RWPE2 (cell line): Measurements from ENCODE around the gene MALL.

Experiments used
- ATAC-seq: fragments of 200-7000 bp; cut with Tn5 transposase; 3 replicates; pipeline ENCODE4 v1.9.1; 2021; ENCODE audit warnings: low read depth
- DNase-seq: peaks from one replicate; pipeline ENCODE4 v3.0.0-alpha.2; 2020; ENCODE audit warnings: low spot score
- H3K27ac ChIP-seq: fragments of 450-650 bp; 2 replicates; pipeline ENCODE4 v1.5.1; 2017; ENCODE audit warnings: mild to moderate bottlenecking; ENCODE audit not compliant: poor library complexity, severe bottlenecking
- H3K27me3 ChIP-seq: fragments of 250-450 bp; sonication (Bioruptor Pico); 2 replicates; pipeline ENCODE4 v1.5.1; 2021; ENCODE audit warnings: mild to moderate bottlenecking, moderate library complexity; ENCODE audit not compliant: insufficient read depth, poor library complexity, severe bottlenecking
- H3K36me3 ChIP-seq: fragments of 250-450 bp; sonication (Bioruptor Pico); 2 replicates; pipeline ENCODE4 v1.5.1; 2020; ENCODE audit warnings: low read depth, mild to moderate bottlenecking, moderate library complexity
- H3K4me1 ChIP-seq: fragments of 250-450 bp; sonication (Bioruptor Pico); 2 replicates; pipeline ENCODE4 v1.5.1; 2021; ENCODE audit warnings: mild to moderate bottlenecking, moderate library complexity; ENCODE audit not compliant: insufficient read depth, poor library complexity, severe bottlenecking
- H3K4me3 ChIP-seq: fragments of 250-450 bp; sonication (Bioruptor Pico); 2 replicates; pipeline ENCODE4 v1.5.1; 2021; ENCODE audit warnings: mild to moderate bottlenecking, moderate library complexity; ENCODE audit not compliant: severe bottlenecking
- H3K9me3 ChIP-seq: fragments of 250-450 bp; sonication (Bioruptor Pico); 2 replicates; pipeline ENCODE4 v1.5.1; 2021; ENCODE audit warnings: mild to moderate bottlenecking, moderate library complexity; ENCODE audit not compliant: severe bottlenecking
- TF ChIP-seq, protein P1 (sequence below): fragments of 450-650 bp; IDR thresholded peaks from one replicate; pipeline ENCODE4 v1.5.1; 2017; ENCODE audit warnings: mild to moderate bottlenecking, moderate library complexity; ENCODE audit not compliant: poor library complexity, severe bottlenecking

MALL gene

DNA sequence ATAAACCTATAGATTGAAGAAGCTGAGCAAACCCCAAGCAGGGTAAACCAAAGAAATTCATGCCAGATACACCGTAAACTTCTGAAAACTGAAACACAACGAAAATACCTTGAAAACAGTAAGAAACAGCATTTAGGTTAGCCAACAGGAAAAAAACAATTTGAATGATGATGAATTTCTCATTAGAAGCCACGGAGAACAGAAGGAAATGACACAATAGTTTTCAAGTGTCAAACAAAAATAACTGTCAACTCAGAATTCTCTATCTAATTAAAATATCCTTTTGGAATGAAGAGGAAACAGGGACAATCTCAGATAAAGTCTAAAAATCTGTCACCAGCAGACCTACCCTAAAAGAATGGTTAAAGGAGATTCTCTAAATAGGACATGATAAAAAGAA lies 37.3 kb upstream of the MALL start:
- no peak overlapping the region for H3K4me3 ChIP-seq
- H3K36me3 ChIP-seq, result no peaks in the 10 kb centered on the region
- no peaks in the 10 kb centered on the region for H3K27me3 ChIP-seq
- H3K27ac ChIP-seq, result no peak overlapping the region
- TF ChIP-seq, protein P1, sequence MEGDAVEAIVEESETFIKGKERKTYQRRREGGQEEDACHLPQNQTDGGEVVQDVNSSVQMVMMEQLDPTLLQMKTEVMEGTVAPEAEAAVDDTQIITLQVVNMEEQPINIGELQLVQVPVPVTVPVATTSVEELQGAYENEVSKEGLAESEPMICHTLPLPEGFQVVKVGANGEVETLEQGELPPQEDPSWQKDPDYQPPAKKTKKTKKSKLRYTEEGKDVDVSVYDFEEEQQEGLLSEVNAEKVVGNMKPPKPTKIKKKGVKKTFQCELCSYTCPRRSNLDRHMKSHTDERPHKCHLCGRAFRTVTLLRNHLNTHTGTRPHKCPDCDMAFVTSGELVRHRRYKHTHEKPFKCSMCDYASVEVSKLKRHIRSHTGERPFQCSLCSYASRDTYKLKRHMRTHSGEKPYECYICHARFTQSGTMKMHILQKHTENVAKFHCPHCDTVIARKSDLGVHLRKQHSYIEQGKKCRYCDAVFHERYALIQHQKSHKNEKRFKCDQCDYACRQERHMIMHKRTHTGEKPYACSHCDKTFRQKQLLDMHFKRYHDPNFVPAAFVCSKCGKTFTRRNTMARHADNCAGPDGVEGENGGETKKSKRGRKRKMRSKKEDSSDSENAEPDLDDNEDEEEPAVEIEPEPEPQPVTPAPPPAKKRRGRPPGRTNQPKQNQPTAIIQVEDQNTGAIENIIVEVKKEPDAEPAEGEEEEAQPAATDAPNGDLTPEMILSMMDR, result no peak
- ATAC-seq (no peak), DNase-seq (no peak)
- peaks cover 13% of the 10 kb centered on the region for H3K9me3 ChIP-seq
- peaks cover 18% of the 10 kb centered on the region for H3K4me1 ChIP-seq

DNA sequence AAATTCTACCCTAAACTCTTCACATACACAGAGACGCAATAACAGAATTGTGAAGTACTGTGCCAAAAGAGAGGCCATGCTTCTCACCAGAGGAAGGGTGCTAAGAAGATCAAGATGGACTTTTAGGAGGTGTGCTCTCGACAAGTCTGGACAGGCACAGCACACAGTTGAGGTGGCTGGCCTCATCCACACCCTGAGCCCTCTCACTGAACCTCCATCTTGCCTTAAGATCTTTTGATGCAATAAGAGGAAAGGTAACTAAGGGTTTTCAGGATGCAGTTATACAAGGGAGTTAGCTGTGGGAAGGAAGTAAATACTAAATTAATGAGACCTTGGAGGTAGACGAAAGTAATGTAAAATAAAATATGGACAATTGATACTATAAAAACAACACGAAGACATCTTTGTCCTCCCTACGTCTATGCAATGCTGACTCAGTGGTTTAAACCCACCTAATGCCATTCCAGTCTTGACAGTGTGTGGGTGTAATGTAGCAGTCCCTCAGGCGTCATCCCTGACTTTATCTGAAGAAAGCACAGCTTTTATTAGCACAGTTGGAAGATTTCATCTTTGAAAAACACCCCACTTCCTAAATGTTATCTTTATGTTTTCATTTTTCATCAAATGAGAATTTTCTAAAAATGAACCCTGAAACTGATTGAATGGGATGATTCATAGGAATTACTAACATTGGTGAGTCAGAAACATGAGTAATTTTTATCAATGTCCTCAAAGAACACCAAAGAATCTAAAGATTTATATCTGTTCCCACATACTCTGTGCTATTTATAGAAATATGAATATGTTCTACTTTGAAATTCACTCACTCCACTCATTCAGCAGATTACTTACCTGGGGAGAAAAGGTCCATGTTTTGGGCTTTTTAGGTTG lies 34.0 kb upstream of the MALL start:
- Histone ChIP-seq H3K36me3 (no peaks in the 10 kb centered on the region), H3K27me3 (no peaks in the 10 kb centered on the region), H3K4me1 (peaks cover 18% of the 10 kb centered on the region), H3K4me3 (no peak overlapping the region), H3K27ac (peak overlapping the region; percentile 85), H3K9me3 (peaks cover 2% of the 10 kb centered on the region)
- TF ChIP-seq, protein P1, result no peak
- no peak for DNase-seq
- ATAC-seq, result peak; percentile 87

DNA sequence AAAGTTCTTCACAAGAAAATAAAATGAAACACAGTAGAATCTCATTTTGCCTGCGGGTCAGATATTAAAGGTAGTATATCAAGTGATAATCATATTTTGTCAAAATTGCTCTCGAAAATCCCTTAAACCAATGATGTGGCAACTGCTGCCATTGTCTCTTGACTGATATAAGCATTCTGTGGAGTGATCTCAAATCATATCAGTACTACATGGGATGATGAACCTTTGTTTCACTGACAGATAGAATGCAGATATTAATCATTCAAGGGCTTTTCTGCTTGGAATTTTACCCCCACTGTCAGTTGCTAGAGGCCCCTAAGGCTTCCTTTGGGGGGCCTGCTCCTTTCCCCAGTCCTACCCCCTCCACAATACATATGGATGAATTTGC lies 31.3 kb upstream of the MALL start:
- Histone ChIP-seq H3K36me3 (no peaks in the 10 kb centered on the region), H3K27me3 (no peaks in the 10 kb centered on the region), H3K4me3 (no peak overlapping the region), H3K9me3 (no peaks in the 10 kb centered on the region), H3K4me1 (peaks cover 18% of the 10 kb centered on the region), H3K27ac (no peak overlapping the region)
- ATAC-seq (no peak), DNase-seq (no peak)
- TF ChIP-seq, protein P1, result no peak

DNA sequence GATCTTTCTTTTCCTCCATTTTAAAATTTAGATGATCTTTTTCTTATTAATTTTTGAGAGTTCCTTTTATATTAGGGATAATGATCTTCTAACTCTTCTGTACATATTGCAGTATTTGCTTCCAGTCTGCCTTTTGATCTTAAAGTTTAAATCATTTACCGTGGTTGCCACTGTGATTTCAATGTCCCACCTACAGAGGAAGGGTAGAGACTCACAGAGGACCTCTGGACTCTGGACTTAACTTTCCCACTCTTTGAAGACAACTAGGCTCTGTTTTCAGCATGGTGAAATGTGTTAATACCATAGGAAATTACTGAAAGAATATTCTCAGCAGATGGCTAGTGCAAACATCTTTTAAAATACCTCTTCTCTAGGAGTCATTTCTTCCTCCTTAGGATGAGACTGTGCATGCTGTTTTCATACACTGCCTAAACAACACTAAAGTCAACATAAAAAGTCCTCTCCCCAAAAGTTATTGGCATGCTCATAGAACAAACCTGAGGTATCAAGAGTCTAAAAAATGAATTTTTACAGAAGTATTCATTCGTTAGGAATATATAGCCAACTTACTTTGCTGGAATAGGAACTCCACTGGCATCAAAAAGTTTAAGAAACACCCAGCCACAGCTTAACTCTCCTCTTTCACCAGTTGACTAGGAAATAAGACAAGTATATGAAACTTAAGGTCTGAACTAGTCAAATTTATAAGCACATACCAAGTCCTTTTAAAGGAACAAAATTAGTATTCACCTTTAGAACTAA lies 30.7 kb upstream of the MALL start:
- TF ChIP-seq, protein P1, result no peak
- no peaks in the 10 kb centered on the region for H3K27me3 ChIP-seq
- DNase-seq (no peak), ATAC-seq (no peak)
- H3K36me3 ChIP-seq, result no peaks in the 10 kb centered on the region
- no peak overlapping the region for H3K4me3 ChIP-seq
- no peak overlapping the region for H3K27ac ChIP-seq
- peaks cover 18% of the 10 kb centered on the region for H3K4me1 ChIP-seq
- no peaks in the 10 kb centered on the region for H3K9me3 ChIP-seq
